ENCODE results near the gene MTUS2.

GRCh38 chr13:29487466-29488454 is 667.6 kb downstream of the MTUS2 start:
- no peak for TF ChIP-seq YY1 (IDR thresholded peaks at IDR 0.05; ENCODE audit: insufficient read depth, insufficient read length)
- no peak for TF ChIP-seq ZNF274 (IDR thresholded peaks at IDR 0.05; ENCODE audit: low read depth, low read length)
